Measurements from ENCODE around the gene ANO1.
"Not testable (repeated sequence)": the region's sequence is repeated elsewhere in the genome, so short reads cannot be mapped to it uniquely, and the experiment has no call there.

DNA sequence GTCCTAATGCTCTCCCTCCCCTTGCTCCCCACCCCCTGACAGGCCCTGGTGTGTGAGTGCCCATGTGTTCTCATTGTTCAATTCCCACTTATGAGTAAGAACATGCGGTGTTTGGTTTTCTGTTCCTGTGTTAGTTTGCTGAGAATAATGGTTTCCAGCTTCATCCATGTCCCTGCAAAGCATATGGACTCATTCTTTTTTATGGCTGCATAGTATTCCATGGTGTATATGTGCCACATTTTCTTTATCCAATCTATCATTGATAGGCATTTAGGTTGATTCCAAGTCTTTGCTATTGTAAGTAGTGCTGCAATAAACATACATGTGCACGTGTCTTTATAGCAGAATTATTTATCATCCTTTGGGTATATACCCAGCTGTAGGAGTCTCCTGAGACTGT lies 42.5 kb upstream of the ANO1 start:
- not testable (repeated sequence) for TF ChIP-seq CTCF, POLR2A (IDR thresholded peaks at IDR 0.05)
